GM12891 (cell line): ENCODE results near the gene PLCB1.
"Not testable (repeated sequence)": the region's sequence is repeated elsewhere in the genome, so short reads cannot be mapped to it uniquely, and the experiment has no call there.

Source experiments
- DNase-seq: peaks from one replicate; pipeline ENCODE4 v3.0.0; 2011; ENCODE audit warnings: low spot score; ENCODE audit not compliant: insufficient read length
- FAIRE-seq: peaks from 2 replicates; lab custom pipeline; 2011; peaks lifted over from hg19 to GRCh38; lab: Jason Lieb, UNC
- PAX5 ChIP-seq: IDR thresholded peaks from 2 replicates; pipeline ENCODE4 v1.6.1; 2011; ENCODE audit warnings: low read length, moderate library complexity, mild to moderate bottlenecking; ENCODE audit not compliant: insufficient read depth, severe bottlenecking
- POLR2A ChIP-seq: IDR thresholded peaks from 2 replicates; pipeline ENCODE4 v1.6.1; 2011; ENCODE audit warnings: low read depth, low read length, control low read depth
- POLR2AphosphoS5 ChIP-seq: IDR thresholded peaks from 2 replicates; pipeline ENCODE4 v1.6.1; 2011; ENCODE audit warnings: low read depth, low read length, control low read depth
- POU2F2 ChIP-seq: IDR thresholded peaks from 2 replicates; pipeline ENCODE4 v1.6.1; 2011; ENCODE audit warnings: low read depth, mild to moderate bottlenecking, control low read depth, low read length, moderate library complexity
- SPI1 ChIP-seq: IDR thresholded peaks from 2 replicates; pipeline ENCODE4 v1.6.1; 2011; ENCODE audit warnings: low read depth, low read length, control low read depth
- TAF1 ChIP-seq: IDR thresholded peaks from 2 replicates; pipeline ENCODE4 v1.6.1; 2011; ENCODE audit warnings: low read depth, low read length, control low read depth

The PLCB1 gene

GRCh38 chr20:8635048-8635572, 503.0 kb downstream of the PLCB1 start:
- TF ChIP-seq SPI1 (no peak), POU2F2 (no peak), TAF1 (no peak), PAX5 (no peak), POLR2A (no peak), POLR2AphosphoS5 (no peak)
- FAIRE-seq (no peak), DNase-seq (no peak)

DNA sequence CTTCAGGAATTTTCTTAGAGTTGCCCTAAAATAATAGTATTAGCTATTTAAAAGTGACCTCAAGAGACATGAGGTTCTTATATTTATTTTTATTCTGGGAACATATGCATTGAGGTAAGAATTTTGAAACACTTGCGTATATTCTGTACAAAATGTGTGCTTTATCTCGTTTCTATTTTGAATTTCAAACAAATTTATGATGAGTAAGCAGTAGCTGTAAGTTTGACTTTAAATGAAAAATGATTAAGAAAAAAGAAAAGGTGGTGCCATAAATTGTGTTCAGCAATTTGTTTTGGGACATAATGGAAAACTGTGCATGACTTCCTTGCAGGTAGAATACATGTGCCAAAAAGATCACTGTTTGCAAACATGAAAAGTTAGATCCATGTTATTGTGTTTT, 503.8 kb downstream of the PLCB1 start:
- no peak for DNase-seq
- FAIRE-seq, result no peak
- TF ChIP-seq TAF1 (no peak), POLR2A (no peak), POU2F2 (no peak), SPI1 (no peak), POLR2AphosphoS5 (no peak), PAX5 (no peak)

DNA sequence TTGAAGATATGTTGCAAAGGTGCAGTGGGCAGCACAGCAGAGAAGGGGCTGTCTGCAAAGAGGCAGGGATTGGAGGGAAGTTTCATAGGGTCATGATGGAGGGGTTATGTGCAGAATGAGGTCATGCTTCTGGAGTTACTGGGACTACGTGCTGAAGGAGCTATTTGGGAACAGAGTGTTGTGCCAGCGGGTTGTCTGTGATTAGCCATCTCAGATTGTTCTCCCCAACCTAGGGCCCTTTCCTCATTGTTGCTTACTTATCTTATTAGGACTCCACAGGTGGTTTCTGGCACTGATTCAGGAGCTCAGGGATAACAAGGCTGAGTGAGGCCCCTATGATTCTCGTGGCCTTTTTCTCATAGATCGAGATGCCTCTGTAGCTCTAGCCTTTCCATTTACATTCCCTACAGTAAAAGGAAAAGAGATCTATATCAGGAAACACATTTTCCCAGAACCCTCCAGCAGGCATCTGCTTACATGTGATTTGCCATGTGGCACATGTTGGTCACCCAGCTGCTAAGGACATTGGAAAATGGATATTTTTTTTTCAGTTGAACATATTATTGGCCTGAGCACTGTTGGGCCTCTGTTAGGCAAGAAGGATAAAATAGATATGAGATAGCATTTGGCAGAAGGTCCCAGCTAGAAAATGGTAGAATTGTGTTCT, 507.2 kb downstream of the PLCB1 start:
- no peak for FAIRE-seq
- TF ChIP-seq TAF1, result no peak
- TF ChIP-seq POLR2A, result no peak
- no peak for TF ChIP-seq SPI1
- no peak for TF ChIP-seq PAX5
- no peak for TF ChIP-seq POU2F2
- TF ChIP-seq POLR2AphosphoS5, result no peak
- DNase-seq, result no peak

DNA sequence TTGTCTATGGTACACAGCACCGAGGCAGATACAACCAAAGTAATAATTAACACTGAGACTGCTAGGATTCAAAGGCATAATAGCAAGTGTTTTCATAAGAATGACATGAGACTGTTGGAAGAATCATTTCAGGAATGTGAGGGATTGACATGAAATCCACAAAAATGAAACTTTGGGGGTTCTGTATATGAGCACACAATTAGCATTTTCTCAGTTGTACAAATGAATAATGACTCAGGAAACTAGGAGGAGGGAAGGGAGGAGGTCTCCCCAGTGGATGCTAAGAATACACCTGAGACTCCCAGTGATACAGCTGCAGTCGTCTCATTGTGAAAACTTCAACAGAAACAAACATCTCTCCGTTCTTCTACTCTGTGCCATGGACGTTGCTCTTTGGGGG, 508.4 kb downstream of the PLCB1 start:
- DNase-seq (no peak), FAIRE-seq (no peak)
- TF ChIP-seq POLR2AphosphoS5, result no peak
- TF ChIP-seq TAF1, result no peak
- no peak for TF ChIP-seq POU2F2
- TF ChIP-seq POLR2A, result no peak
- TF ChIP-seq PAX5, result no peak
- TF ChIP-seq SPI1, result no peak

GRCh38 chr20:8642247-8642646, 510.2 kb downstream of the PLCB1 start:
- no peak for FAIRE-seq
- DNase-seq, result no peak
- TF ChIP-seq PAX5 (no peak), POLR2A (no peak), TAF1 (no peak), SPI1 (no peak), POLR2AphosphoS5 (no peak), POU2F2 (no peak)

GRCh38 chr20:8644468-8644867, 512.4 kb downstream of the PLCB1 start:
- FAIRE-seq, DNase-seq: not testable (repeated sequence)

- DNase-seq, result no peak
- FAIRE-seq, result no peak
- TF ChIP-seq POLR2A (no peak), TAF1 (no peak), POU2F2 (no peak), PAX5 (no peak), POLR2AphosphoS5 (no peak), SPI1 (no peak)
Observed at GRCh38 chr20:8645326-8645725, 513.3 kb downstream of the PLCB1 start.

- FAIRE-seq (no peak), DNase-seq (no peak)
- TF ChIP-seq POU2F2 (no peak), POLR2A (no peak), TAF1 (no peak), POLR2AphosphoS5 (no peak), SPI1 (no peak), PAX5 (no peak)
Observed at GRCh38 chr20:8646033-8646441, 514.0 kb downstream of the PLCB1 start.

- no peak for DNase-seq
- no peak for FAIRE-seq
- TF ChIP-seq POU2F2 (no peak), POLR2A (no peak), PAX5 (no peak), POLR2AphosphoS5 (no peak), TAF1 (no peak), SPI1 (no peak)
Observed at GRCh38 chr20:8646716-8647115, 514.6 kb downstream of the PLCB1 start.

DNA sequence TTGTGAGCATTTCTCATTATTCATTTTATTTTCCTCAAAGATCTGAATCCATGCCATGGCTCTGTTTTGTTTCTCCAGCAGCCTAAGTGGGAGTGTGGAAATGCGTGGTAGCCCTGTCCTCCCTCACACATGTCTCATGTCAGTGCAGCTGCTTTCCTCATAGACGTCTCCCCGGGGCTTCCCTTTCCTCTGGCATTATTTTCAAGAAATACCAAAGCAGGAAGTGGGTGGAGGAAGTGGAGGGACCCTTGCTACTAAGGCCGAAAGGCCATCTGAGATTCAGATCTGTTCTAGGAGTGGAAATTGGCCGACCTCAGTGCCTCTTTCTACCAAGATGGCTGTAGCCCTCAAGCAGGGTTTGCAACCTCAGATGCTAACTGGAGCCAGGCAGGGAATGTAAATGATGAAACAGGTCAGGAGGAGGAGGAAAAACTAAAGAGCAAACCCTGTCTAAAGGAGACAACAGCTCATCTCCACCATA, 515.9 kb downstream of the PLCB1 start:
- TF ChIP-seq POU2F2 (no peak), TAF1 (no peak), POLR2A (no peak), SPI1 (no peak), POLR2AphosphoS5 (no peak), PAX5 (no peak)
- no peak for DNase-seq
- FAIRE-seq, result no peak
